Bronchial epithelial cell (primary cell): ENCODE data around the gene PHF21B. TPM values are rescaled to one million over a fixed set of nuclear protein-coding genes. Genes with fewer than 3 reads are reported as not detected.
A peak's percentile ranks its signal among the peaks of the same experiment; 100 is the strongest.

Experiments used
- DNase-seq: peaks from one replicate; pipeline ENCODE4 v3.0.0-alpha.2; 2010; ENCODE audit warnings: low read depth
- FAIRE-seq: peaks from 2 replicates; lab custom pipeline; 2011; peaks lifted over from hg19 to GRCh38; lab: Jason Lieb, UNC
- H3K27me3 ChIP-seq: 2 replicates; pipeline ENCODE4 v1.5.1; 2011; ENCODE audit warnings: low read length; ENCODE audit not compliant: control insufficient read depth, insufficient read depth
- H3K36me3 ChIP-seq: 2 replicates; pipeline ENCODE4 v1.5.1; 2011; ENCODE audit warnings: low read length; ENCODE audit not compliant: control insufficient read depth, insufficient read depth
- H3K4me3 ChIP-seq: 2 replicates; pipeline ENCODE4 v1.5.1; 2011; ENCODE audit warnings: mild to moderate bottlenecking, low read depth, low read length, control low read depth
- total RNA-seq: library from RNA; depleted of rRNA; stranded (reverse); fragments of >200 nt; gene quantifications from 2 replicates; pipeline ENCODE4 v1.2.1, GENCODE V29; 2014
- TF ChIP-seq, protein P1 (sequence below): IDR thresholded peaks from 2 replicates; pipeline ENCODE4 v1.5.1; 2011; ENCODE audit warnings: mild to moderate bottlenecking, moderate library complexity, low read length, control low read depth, inconsistent platforms; ENCODE audit not compliant: insufficient read depth, severe bottlenecking

Gene PHF21B
- not detected in 2 replicates for total RNA-seq

DNA sequence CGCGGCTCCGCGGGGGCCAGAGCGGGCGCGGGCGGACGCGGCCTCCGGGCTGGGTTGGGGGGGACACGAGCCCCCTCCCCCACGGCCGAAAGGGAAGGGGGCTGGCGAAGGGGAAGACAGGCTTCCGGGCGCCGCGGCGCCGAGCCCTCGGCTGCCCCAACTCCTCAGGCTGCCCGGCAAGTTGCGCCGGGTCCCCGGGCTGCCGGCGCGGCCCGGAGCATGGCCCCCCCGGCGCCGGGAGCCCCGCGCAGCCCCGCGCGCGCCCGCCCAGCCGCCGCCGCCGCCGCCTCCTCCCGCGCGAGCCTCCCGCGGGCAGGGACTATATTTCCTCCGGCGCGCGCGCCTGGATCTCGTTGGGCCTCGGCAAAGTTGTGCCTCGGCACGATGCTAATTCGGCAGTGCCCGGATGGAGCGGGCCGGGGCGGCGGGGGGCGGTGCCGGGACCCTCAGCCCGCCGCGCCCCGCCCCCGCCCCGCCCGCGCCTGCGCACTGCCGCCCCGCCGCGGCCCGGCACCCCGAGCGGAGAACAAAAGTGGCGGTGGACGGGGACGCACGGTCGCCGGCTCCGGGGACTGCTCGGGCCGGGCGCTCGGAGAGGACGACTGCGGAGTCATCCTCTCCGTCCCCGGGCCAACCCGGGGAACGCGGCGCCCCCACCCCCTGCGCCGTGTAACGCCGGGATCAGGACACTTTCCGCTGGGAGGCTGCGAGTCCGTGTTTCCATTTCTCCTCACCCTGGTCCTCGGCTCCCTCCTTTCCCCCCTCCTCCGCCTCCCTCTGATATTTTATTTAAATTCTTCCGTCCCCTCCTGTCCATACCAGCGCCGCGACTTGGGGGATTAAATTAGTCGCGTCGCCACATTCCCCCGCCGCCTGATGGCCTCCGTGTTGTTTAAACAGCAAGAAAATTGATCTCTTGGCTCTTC lies at the start of gene PHF21B:
TSS of gene PHF21B (minus strand) at position 400 of the 926 bp plus-strand sequence. CDS start 456 bp downstream, outside the sequence.
- TF ChIP-seq, protein P1, sequence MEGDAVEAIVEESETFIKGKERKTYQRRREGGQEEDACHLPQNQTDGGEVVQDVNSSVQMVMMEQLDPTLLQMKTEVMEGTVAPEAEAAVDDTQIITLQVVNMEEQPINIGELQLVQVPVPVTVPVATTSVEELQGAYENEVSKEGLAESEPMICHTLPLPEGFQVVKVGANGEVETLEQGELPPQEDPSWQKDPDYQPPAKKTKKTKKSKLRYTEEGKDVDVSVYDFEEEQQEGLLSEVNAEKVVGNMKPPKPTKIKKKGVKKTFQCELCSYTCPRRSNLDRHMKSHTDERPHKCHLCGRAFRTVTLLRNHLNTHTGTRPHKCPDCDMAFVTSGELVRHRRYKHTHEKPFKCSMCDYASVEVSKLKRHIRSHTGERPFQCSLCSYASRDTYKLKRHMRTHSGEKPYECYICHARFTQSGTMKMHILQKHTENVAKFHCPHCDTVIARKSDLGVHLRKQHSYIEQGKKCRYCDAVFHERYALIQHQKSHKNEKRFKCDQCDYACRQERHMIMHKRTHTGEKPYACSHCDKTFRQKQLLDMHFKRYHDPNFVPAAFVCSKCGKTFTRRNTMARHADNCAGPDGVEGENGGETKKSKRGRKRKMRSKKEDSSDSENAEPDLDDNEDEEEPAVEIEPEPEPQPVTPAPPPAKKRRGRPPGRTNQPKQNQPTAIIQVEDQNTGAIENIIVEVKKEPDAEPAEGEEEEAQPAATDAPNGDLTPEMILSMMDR: no peak
- no peak for DNase-seq
- H3K4me3 ChIP-seq: peak within 1 kb of the TSS; percentile 41
- H3K27me3 ChIP-seq: peaks cover 17% of the 10 kb centered on the region
- no peaks in the 10 kb centered on the region for H3K36me3 ChIP-seq
- FAIRE-seq: no peak

DNA sequence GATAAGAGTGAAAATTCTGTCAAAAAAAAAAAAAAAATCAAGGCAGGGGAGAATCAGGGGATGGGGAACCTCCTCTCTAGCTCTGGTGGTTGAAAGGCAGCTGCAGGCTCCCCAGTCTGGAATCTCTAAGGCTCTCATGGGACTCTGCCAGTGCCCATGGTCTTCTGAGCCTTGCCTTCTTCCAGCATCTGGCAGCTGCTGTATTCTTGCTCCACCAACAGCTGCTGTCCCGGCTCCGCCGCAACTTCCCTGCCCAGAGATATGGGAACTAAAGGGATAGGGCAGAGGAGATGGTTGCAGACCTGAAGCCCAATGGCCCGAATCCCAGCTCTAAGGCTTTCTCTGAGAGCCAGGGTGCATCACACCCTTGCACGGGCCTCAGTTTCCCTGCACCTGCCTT lies 49.5 kb upstream of the PHF21B start:
- Histone ChIP-seq H3K27me3 (no peaks in the 10 kb centered on the region), H3K36me3 (no peaks in the 10 kb centered on the region), H3K4me3 (no peak overlapping the region)
- no peak for DNase-seq
- no peak for FAIRE-seq
- TF ChIP-seq, protein P1: no peak

DNA sequence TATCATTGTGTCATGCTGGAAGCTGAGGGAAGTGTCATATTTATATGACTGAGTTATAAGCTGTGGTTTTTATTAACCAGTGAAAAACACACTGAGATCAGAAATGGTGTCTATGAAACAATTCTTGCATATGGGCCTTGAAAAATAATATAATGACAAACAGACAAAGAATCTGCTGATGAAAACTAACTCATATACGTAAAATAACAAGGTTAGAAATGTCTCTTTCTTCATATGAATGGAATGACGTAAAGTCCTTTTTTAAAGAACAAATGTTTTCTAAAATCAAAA lies 48.8 kb upstream of the PHF21B start:
- no peak for FAIRE-seq

DNA sequence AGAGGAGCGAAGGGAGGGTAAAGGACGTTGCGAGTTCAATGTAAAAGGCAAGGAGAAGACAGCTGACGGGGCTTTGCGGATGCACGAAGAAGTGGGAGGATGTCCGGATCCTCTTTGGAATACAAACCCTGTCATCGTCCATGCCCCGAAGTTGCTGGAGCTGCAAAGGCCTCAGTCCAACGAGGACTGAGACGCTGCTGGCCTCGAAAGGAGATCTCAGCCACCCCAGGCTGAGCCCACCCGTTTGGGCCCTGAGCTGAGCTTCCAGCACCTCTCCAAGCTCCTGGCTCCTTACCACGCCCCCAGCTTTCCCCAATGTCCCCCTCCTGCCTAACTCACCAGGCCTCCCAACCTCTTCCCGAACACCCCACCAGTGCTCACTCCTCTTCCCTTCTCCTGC lies 46.1 kb upstream of the PHF21B start:
- H3K4me3 ChIP-seq: no peak overlapping the region
- TF ChIP-seq, protein P1: no peak
- H3K27me3 ChIP-seq: peaks cover 3% of the 10 kb centered on the region

More for the DNA sequence above, 48.8 kb upstream of the PHF21B start:
- no peak overlapping the region for H3K4me3 ChIP-seq
- H3K36me3 ChIP-seq: no peaks in the 10 kb centered on the region
- DNase-seq: no peak
- no peaks in the 10 kb centered on the region for H3K27me3 ChIP-seq
- TF ChIP-seq, protein P1: no peak

DNA sequence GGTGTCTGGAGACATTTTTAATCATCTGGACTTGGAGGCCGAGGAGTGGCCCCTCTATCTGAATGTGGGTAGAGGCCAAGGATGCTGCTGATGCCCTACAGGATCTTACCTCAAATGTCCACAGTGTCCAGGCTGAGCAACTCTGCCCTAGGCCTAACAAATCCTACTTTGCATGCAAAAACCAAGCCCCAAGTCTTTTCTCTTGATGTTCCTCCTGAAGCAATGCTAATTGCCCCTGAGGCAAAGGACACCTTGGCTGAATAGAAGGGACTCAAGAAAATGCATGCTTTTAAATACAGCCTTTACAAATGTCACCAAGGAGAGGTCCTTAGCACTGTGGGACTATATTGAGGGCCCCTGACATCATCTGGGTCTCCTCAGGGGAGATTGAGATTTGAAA lies 43.8 kb upstream of the PHF21B start:
- TF ChIP-seq, protein P1: no peak

More for the DNA sequence above, 46.1 kb upstream of the PHF21B start:
- DNase-seq (no peak), FAIRE-seq (no peak)
- H3K36me3 ChIP-seq: no peaks in the 10 kb centered on the region

More for the DNA sequence above, 43.8 kb upstream of the PHF21B start:
- no peak for FAIRE-seq
- H3K4me3 ChIP-seq: no peak overlapping the region
- no peak for DNase-seq
- H3K27me3 ChIP-seq: peaks cover 5% of the 10 kb centered on the region
- no peaks in the 10 kb centered on the region for H3K36me3 ChIP-seq
